22Rv1 (cell line): ENCODE results near the gene ZNF14.

Experiments
- H3K27ac ChIP-seq: fragments of 450-650 bp; 2 replicates; pipeline ENCODE4 v1.5.1; 2017
- ZFX ChIP-seq: fragments of 450-650 bp; IDR thresholded peaks from 2 replicates; pipeline ENCODE4 v1.6.1; 2017; ENCODE audit warnings: antibody characterized with exemption, borderline replicate concordance
- TF ChIP-seq, protein P1 (sequence below): fragments of 450-650 bp; IDR thresholded peaks from 2 replicates; pipeline ENCODE4 v1.5.1; 2017; ENCODE audit warnings: mild to moderate bottlenecking

Gene ZNF14

DNA sequence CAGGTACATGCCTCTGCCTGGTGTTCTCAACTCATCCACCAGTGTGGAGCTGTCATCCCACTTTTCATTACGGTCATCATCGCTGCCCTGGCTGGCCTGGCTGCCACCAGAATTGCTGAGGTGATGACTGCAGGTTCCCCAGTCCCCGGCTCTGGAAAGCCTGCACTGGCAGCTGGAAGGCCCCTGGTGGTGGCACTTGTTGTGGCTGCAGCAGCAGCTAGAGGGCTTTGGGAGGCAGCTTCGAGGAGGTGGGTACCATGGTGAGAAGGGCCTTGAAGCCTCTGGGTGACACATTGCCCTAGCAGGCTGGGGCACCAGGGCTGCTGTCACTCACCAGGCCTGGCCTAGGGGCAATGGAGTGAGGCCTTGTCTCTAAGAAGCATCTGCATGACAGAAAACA is 25.3 kb upstream of the ZNF14 start:
- no peak overlapping the region for H3K27ac ChIP-seq
- TF ChIP-seq, protein P1, sequence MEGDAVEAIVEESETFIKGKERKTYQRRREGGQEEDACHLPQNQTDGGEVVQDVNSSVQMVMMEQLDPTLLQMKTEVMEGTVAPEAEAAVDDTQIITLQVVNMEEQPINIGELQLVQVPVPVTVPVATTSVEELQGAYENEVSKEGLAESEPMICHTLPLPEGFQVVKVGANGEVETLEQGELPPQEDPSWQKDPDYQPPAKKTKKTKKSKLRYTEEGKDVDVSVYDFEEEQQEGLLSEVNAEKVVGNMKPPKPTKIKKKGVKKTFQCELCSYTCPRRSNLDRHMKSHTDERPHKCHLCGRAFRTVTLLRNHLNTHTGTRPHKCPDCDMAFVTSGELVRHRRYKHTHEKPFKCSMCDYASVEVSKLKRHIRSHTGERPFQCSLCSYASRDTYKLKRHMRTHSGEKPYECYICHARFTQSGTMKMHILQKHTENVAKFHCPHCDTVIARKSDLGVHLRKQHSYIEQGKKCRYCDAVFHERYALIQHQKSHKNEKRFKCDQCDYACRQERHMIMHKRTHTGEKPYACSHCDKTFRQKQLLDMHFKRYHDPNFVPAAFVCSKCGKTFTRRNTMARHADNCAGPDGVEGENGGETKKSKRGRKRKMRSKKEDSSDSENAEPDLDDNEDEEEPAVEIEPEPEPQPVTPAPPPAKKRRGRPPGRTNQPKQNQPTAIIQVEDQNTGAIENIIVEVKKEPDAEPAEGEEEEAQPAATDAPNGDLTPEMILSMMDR, result no peak

DNA sequence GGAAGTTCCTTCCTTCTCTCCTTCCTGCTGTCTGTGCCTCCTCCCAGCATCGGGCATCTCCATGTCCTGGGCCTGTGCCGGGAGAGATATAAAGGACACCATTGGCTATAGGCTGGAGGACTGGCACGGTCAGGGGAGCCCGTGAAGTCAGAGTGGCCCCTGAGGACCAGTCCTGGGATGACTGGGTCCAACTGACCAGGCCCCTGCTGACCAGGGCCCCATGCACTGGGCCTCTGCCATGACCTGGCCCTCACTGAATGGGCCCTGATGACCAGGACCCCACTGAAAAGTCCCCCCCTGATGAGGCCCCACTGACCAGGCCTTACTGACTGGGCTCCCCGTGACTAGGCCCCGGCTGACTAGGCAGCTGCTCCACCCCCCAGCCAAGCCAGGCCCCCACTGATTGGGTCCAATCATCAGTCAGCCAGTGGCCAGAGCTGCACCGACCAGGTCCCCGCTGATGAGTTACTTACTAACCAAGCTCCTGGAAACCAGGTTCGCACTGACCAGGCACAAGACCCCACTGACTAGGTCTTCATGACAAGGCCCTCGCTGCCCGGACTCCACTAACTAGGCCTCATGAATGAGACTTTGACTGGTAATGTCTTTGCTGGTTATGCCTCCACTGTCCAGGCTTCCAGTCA is 20.0 kb upstream of the ZNF14 start:
- H3K27ac ChIP-seq, result no peak overlapping the region
- TF ChIP-seq ZFX, result no peak
- TF ChIP-seq, protein P1, result no peak

DNA sequence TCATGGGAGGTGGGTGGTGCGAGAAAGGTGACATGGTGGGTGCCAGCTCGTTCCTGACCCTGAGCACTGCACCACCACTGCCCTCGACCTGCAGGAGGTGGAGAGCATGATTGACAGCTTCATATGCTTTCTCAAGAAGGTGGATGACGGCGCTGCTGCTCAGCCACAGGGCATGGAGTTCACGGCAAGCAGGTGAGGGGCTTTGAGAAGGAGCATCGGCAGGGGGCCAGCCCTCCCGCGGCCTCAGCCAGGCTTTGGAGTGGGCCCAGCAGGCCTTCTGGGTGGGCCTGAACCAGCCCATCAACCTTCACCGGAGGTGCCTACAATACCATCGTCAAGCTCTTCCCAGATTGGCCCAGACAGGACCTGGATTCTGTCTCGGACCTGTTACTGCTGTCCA is 18.9 kb upstream of the ZNF14 start:
- TF ChIP-seq ZFX, result no peak
- TF ChIP-seq, protein P1, result no peak
- no peak overlapping the region for H3K27ac ChIP-seq

DNA sequence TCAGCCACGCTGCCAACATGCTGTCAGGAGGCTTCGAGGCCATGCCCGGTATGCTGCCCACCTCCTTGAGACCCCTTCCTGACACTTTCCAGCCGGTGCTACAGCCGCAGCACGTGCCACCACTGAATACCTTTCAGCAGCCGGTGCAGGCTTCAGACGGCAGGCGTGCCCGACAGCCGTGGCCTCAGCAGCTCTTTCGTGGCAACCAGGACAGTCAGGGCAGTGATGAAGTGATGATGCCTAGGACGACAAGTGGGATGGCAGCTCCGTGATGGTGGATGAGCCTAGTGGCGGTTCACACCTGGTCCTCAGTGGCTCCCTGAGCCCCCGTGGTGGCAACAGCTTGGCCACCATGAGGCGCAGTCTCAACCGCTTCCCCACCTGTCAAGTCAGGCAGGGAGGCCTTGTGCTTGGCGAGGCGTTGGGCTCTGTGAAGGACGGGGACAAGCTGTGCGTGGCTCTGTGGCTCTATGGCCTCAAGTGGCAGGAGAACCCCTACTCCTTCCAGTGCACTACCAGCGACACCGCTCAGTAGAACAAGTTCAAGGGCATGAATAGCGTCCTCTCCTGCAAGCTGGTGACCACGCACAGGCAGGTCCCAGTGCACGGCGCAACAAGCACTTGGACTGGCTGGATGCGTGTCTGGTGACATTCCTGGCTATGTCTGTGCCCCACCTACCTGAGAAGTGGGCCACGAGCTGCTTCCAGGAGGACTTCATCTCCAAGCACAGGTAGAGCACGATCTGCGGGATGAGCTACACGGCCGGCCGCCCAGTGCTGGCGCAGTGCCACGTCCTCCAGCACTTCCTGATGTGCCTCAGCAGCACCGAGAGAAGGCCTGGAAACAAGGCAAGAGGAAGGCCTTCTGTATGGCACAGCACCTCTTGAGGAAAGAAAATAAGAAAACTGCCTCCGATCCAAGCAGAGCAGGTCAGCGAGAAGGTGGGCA is 18.2 kb upstream of the ZNF14 start:
- H3K27ac ChIP-seq, result no peak overlapping the region

DNA sequence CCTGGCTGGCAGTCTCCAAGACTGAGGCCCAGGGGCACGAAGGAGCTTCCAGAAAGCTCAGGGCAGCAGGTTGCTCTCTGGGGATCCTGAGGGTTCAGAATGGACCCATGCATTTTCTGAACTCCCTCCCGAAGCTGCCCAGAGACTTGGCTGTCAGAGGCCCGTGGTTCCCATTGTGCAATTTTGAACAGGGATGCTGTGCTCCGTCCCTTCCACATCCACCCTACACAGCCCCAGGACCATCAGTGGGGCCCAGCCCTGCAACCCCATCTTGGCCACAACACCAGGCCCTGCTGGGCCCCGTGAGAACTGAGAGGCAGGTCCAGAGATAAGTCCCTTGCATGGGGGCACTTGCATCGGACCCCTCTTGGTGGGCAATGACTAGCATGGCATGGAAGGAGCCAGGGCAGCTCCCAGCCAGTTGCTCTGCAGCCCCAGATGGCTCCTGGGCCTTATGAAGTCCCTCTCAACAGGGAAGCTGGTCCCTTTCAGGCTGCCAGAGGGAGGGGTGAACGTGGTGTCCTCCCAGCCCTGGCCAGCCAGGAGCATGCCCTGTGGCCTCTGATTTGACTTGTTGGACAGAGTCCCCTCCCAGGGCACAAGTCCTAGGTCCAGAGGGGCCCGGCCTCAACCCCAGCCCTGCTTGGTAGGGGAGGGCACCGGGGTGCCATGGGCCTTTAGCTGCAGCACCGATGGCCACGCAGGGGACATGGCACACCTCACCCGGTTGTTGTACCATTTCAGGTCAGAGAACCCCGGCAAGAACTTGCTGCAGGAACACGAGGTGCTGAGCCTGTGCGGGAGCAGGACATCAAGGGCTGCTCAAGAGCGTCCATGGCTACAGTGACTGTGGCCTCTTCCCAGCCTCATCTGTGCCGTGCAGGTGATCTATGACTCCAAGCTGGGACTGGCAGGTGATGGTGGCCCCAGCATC is 17.3 kb upstream of the ZNF14 start:
- TF ChIP-seq ZFX, result no peak
- TF ChIP-seq, protein P1, result no peak
- no peak overlapping the region for H3K27ac ChIP-seq

More for the DNA sequence above, 18.2 kb upstream of the ZNF14 start:
- no peak for TF ChIP-seq ZFX
- TF ChIP-seq, protein P1, result no peak

DNA sequence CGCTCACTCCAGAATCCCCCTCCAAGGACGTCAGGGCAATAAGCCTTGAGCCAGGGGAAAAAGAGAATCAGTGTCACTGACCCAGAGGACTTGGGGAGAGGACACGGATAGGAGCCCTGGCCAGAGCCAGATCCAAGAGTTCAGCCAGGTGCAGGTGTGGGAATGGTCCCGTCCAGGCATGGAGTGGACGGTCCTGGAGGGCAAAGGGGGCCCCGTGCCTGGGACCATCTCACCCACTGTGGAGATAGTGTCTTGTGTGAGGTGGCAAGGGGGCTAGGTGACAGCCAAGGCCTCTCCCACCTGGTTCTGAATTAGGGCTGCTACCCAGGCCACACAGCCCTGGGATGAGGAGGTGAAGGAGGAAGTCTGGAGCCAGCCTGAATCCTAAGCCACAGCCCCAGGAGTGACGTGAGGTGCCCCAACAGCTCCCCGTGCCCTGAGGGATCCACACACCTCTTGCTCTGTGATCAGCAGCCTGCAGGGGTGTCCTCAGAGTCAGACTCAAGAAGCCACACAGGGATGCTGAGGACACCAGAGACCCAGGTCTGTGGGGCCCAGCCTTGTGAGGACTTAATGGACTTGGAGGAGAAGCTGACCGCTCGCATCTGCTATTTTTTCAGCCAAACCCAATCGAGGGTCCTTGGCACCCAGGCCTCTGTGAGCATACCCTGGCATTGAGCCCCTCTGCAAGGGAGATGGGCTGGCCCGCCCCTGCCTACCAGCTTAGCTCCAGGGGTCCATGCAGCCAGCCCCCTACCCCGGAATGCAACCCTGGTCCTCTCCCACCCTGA is 16.4 kb upstream of the ZNF14 start:
- TF ChIP-seq, protein P1, result no peak
- no peak for TF ChIP-seq ZFX

More for the DNA sequence above, 16.4 kb upstream of the ZNF14 start:
- no peak overlapping the region for H3K27ac ChIP-seq
